ENCODE measurements around the gene PSMD9. TPM values are rescaled to one million over a fixed set of nuclear protein-coding genes. Genes with fewer than 3 reads are reported as not detected.
A peak's percentile ranks its signal among the peaks of the same experiment; 100 is the strongest.

The PSMD9 gene
- total and polyA plus RNA-seq, 2 experiments from 2014 or later, result 93.7 to 129 TPM

DNA sequence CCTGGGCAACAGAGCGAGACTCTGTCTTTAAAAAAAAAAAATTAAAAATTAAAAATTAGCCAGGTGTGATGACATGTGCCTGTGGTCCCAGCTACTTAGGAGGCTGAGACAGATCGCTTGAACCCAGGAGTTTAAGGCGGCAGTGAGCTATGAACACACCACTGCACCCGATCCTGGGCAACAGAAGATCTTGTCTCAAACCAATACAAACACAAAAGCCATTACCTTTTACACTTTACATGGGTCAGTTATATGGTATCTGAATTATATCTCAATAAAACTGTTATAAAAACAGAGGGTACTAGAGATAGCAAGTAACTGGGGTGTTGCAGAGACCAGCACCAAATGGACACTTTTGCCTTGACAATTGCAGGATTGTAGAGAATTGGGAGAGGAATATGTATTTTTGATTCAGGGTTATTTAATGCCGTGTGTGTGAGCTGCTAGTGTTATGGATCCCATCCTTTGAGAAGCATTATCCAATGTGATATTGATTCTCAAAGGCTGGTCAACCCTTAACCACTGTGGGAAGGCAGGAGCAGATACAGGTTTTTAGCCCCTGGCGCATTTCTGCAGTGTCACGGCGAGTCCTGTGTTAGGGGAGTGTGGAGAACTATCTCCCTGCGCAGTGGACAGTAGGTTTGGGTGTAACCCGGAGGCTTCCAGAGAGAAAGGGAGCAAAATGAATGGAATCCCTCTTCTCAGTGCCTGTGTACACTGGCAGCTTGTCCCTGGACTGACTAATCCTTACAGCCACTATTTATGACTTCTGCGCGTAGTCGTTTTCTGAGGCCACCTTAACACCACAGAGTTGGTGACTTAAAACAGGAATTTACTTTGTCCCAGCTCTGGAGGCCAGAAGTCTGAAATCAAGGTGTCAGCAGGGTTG lies 4.3 kb downstream of the PSMD9 start:
- Histone ChIP-seq H2AFZ (no peak overlapping the region), H4K20me1 (ENCODE audit: insufficient read depth) (0 out of 2 replicates have a peak, but pooled peaks cover 5% of the 10 kb centered on the region), H3K36me3 (ENCODE audit: low read depth) (peaks cover 29% of the 10 kb centered on the region), H3K79me2 (ENCODE audit: insufficient read depth) (peaks cover 87% of the 10 kb centered on the region), H3F3A (ENCODE audit: insufficient read depth) (peaks cover 19% of the 10 kb centered on the region), H3K9me3 (ENCODE audit: low read depth) (no peaks in the 10 kb centered on the region), H3K4me3 (no peak overlapping the region), H3K9ac (no peak overlapping the region), H3K4me1 (ENCODE audit: insufficient read depth) (peaks cover 19% of the 10 kb centered on the region), H3K27me3 (replicated peaks; ENCODE audit: insufficient read depth) (no peaks in the 10 kb centered on the region), H3K9me2 (ENCODE audit: insufficient read depth) (no peaks in the 10 kb centered on the region), H3K27ac (peak overlapping the region; percentile 37; the same call in 1 of the 2 replicates), H3K4me2 (ENCODE audit: unreplicated experiment) (no peak overlapping the region)
- in situ Hi-C loops (cut with MboI), result no loop called here
- WGBS, 2 experiments (ENCODE audit: low coverage in 1 of 2, low lambda C conversion rate in 2 of 2, missing lambda C conversion rate in 2 of 2), result 84 to 87% methylated on average over 13 of the region's 13 CpGs
- TF ChIP-seq EZH2 (IDR thresholded peaks at IDR 0.05; ENCODE audit: insufficient read depth, poor library complexity, severe bottlenecking), result no peak
- no peak for DNase-seq

DNA sequence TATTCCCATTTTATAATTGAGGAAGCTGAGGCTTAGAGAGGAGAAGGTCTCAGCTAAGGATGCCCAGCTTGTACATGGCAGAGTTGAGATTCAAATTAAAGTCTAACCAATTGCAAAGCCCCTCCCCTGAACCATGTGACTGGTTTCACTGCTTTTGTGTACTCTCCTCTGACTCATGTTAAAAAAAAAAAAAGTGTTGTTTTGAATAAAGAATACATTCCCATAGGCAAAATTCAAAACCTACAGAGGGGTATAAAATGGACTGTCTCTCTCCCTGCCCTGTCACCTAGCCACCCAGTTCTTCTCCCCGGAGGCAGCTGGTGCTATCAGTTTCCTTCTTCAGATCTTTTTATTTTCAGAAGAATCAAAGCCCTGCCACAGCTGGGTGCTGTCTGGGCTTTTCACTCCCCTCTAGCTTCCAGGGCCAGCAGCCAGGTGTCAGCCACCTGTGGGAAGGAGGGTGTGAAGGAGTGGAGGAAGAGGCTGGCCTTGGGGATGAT lies 5.4 kb downstream of the PSMD9 start:
- Histone ChIP-seq H3K9me2 (ENCODE audit: insufficient read depth) (no peaks in the 10 kb centered on the region), H3K4me3 (peak overlapping the region; percentile 41), H3K9ac (peak overlapping the region; percentile 65), H3K27me3 (replicated peaks; ENCODE audit: insufficient read depth) (no peaks in the 10 kb centered on the region), H2AFZ (no peak overlapping the region), H3F3A (ENCODE audit: insufficient read depth) (peaks cover 16% of the 10 kb centered on the region), H3K4me1 (ENCODE audit: insufficient read depth) (peaks cover 19% of the 10 kb centered on the region), H4K20me1 (ENCODE audit: insufficient read depth) (0 out of 2 replicates have a peak, but pooled peaks cover 5% of the 10 kb centered on the region), H3K4me2 (ENCODE audit: unreplicated experiment) (peak overlapping the region; percentile 71), H3K27ac (peak overlapping the region; percentile 37), H3K36me3 (ENCODE audit: low read depth) (peaks cover 35% of the 10 kb centered on the region), H3K79me2 (ENCODE audit: insufficient read depth) (peaks cover 98% of the 10 kb centered on the region), H3K9me3 (ENCODE audit: low read depth) (no peaks in the 10 kb centered on the region)
- DNase-seq, result peak; percentile 85
- in situ Hi-C loops (cut with MboI), result no loop called here
- WGBS, 2 experiments (ENCODE audit: low coverage in 1 of 2, low lambda C conversion rate in 2 of 2, missing lambda C conversion rate in 2 of 2), result 0 to 6% methylated on average over 1 of the region's 1 CpG
- TF ChIP-seq EZH2 (IDR thresholded peaks at IDR 0.05; ENCODE audit: insufficient read depth, poor library complexity, severe bottlenecking) (no peak), EZH2phosphoT487 (IDR thresholded peaks at IDR 0.05; ENCODE audit: insufficient read depth, low read depth) (no peak)

DNA sequence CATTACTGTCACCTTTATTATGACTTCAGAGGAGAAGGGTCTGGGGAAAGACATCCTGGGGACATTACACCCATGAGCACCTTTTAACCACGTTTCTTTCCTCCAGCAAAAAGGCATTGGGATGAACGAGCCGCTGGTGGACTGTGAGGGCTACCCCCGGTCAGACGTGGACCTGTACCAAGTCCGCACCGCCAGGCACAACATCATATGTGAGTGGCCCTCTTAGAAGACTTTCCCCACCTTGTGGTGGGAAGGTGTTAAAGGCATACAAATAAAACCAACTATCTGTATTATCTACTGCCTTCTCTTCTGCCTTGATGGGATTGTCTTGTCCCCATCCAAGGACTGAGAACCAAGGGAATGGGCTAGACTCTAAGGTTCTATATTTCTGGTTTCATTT lies 6.0 kb downstream of the PSMD9 start:
- H3K9me3 ChIP-seq (ENCODE audit: low read depth), result no peaks in the 10 kb centered on the region
- H3K4me1 ChIP-seq (ENCODE audit: insufficient read depth), result peaks cover 19% of the 10 kb centered on the region
- DNase-seq, result peak; percentile 45
- no peak for TF ChIP-seq EZH2phosphoT487 (IDR thresholded peaks at IDR 0.05; ENCODE audit: insufficient read depth, low read depth)
- no peak for TF ChIP-seq EZH2 (IDR thresholded peaks at IDR 0.05; ENCODE audit: insufficient read depth, poor library complexity, severe bottlenecking)
- H3K27me3 ChIP-seq (replicated peaks; ENCODE audit: insufficient read depth), result no peaks in the 10 kb centered on the region
- in situ Hi-C loops (cut with MboI), result no loop called here
- peaks cover 10% of the 10 kb centered on the region; the same call in 1 of the 2 replicates for H3F3A ChIP-seq (ENCODE audit: insufficient read depth)
- peaks cover 39% of the 10 kb centered on the region for H3K36me3 ChIP-seq (ENCODE audit: low read depth)
- no peaks in the 10 kb centered on the region for H3K9me2 ChIP-seq (ENCODE audit: insufficient read depth)
- H3K27ac ChIP-seq, result peak overlapping the region; percentile 37; the same call in 1 of the 2 replicates
- H4K20me1 ChIP-seq (ENCODE audit: insufficient read depth), result peaks cover 5% of the 10 kb centered on the region; the same call in 1 of the 2 replicates
- no peak overlapping the region for H3K4me2 ChIP-seq (ENCODE audit: unreplicated experiment)
- H3K9ac ChIP-seq, result peak overlapping the region; percentile 65
- no peak overlapping the region for H3K4me3 ChIP-seq
- no peak overlapping the region for H2AFZ ChIP-seq
- H3K79me2 ChIP-seq (ENCODE audit: insufficient read depth), result peaks cover 98% of the 10 kb centered on the region
- WGBS, 2 experiments (ENCODE audit: low coverage in 1 of 2, low lambda C conversion rate in 2 of 2, missing lambda C conversion rate in 2 of 2), result 72 to 75% methylated on average over 7 of the region's 7 CpGs

DNA sequence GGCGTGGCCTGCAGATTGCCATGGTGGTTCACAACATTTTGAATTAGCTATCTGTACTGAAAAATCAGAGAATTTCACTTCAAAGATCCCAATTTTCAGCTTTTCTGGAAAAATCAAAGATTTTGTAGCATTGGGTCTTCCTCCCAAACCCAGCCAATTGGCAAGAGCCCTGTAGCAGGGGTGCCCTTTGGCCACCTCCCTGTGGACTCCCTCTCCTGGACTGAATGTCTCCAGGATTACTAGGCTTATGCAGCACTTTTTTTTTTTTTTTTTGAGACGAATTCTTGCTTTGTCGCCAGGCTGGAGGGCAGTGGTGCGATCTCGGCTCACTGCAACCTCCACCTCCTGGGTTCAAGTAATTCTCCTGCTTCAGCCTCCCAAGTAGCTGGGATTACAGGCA lies 9.7 kb downstream of the PSMD9 start:
- H3K27me3 ChIP-seq (replicated peaks; ENCODE audit: insufficient read depth), result no peaks in the 10 kb centered on the region
- DNase-seq, result no peak
- H4K20me1 ChIP-seq (ENCODE audit: insufficient read depth), result peaks cover 5% of the 10 kb centered on the region; the same call in 1 of the 2 replicates
- in situ Hi-C loops (cut with MboI), result no loop called here
- no peak overlapping the region for H3K4me2 ChIP-seq (ENCODE audit: unreplicated experiment)
- no peak overlapping the region for H3K4me3 ChIP-seq
- peaks cover 69% of the 10 kb centered on the region for H3K79me2 ChIP-seq (ENCODE audit: insufficient read depth)
- no peak overlapping the region for H3K9ac ChIP-seq
- no peak overlapping the region for H2AFZ ChIP-seq
- peaks cover 12% of the 10 kb centered on the region for H3K4me1 ChIP-seq (ENCODE audit: insufficient read depth)
- peaks cover 58% of the 10 kb centered on the region for H3K36me3 ChIP-seq (ENCODE audit: low read depth)
- H3F3A ChIP-seq (ENCODE audit: insufficient read depth), result 0 out of 2 replicates have a peak, but pooled peaks cover 5% of the 10 kb centered on the region
- TF ChIP-seq EZH2phosphoT487 (IDR thresholded peaks at IDR 0.05; ENCODE audit: insufficient read depth, low read depth) (no peak), EZH2 (IDR thresholded peaks at IDR 0.05; ENCODE audit: insufficient read depth, poor library complexity, severe bottlenecking) (no peak)
- 63 to 65% methylated on average over 5 of the region's 5 CpGs for WGBS, 2 experiments (ENCODE audit: low coverage in 1 of 2, low lambda C conversion rate in 2 of 2, missing lambda C conversion rate in 2 of 2)
- H3K9me2 ChIP-seq (ENCODE audit: insufficient read depth), result no peaks in the 10 kb centered on the region
- no peak overlapping the region for H3K27ac ChIP-seq
- H3K9me3 ChIP-seq (ENCODE audit: low read depth), result no peaks in the 10 kb centered on the region

Measured in GM23248 (cell line).